IMR-90 (cell line): ENCODE data around the gene CYP27C1. TPM values are rescaled to one million over a fixed set of nuclear protein-coding genes. Genes with fewer than 3 reads are reported as not detected.

Source experiments
- ATAC-seq: fragments of 200-7000 bp; cut with Tn5 transposase; 2 replicates; pipeline ENCODE4 v1.9.1; 2020; ENCODE audit warnings: low read depth, mild to moderate bottlenecking, moderate library complexity
- BruUV-seq: library from RNA; stranded (reverse); fragments of 400-500 nt; replicated peaks from 2 replicates; lab custom pipeline; 2021; lab: Mats Ljungman, UMichigan
- CTCF ChIA-PET: fragments of 300-600 bp; formaldehyde crosslinking; extraction: SDS; loops from one replicate; lab custom pipeline; 2021; ENCODE audit warnings: antibody characterized with exemption; lab: Yijun Ruan, JAX
- POLR2A ChIA-PET: fragments of 300-600 bp; sonication (Branson Sonifier 250); formaldehyde crosslinking; loops from one replicate; lab custom pipeline; 2022; ENCODE audit warnings: antibody characterized with exemption; ENCODE audit not compliant: unreplicated experiment; lab: Charles Lee
- DNase-seq: peaks from one replicate; pipeline ENCODE4 v3.0.0; 2013
- H2AFZ ChIP-seq: replicated peaks from 2 replicates; pipeline ENCODE3; 2013; ENCODE audit warnings: low read length, mild to moderate bottlenecking; ENCODE audit not compliant: poor library complexity
- H2AK5ac ChIP-seq: 2 replicates; pipeline ENCODE4 v1.6.1; 2013; ENCODE audit warnings: low read depth, low read length, inconsistent platforms
- H2AK9ac ChIP-seq: replicated peaks from 2 replicates; pipeline ENCODE3; 2013; ENCODE audit warnings: mild to moderate bottlenecking, low read depth, low read length, moderate library complexity; ENCODE audit not compliant: poor library complexity
- H2BK120ac ChIP-seq: 2 replicates; pipeline ENCODE4 v1.6.1; 2013; ENCODE audit warnings: low read depth, low read length, inconsistent platforms
- H2BK15ac ChIP-seq: 3 replicates; pipeline ENCODE4 v1.6.1; 2013; ENCODE audit warnings: low read depth, low read length, inconsistent platforms
- H2BK20ac ChIP-seq: 2 replicates; pipeline ENCODE4 v1.6.1; 2013; ENCODE audit warnings: low read depth, mild to moderate bottlenecking, inconsistent platforms, low read length, moderate library complexity
- H2BK5ac ChIP-seq: 2 replicates; pipeline ENCODE4 v1.6.1; 2013; ENCODE audit warnings: mild to moderate bottlenecking, low read depth, low read length, inconsistent platforms; ENCODE audit not compliant: poor library complexity, severe bottlenecking
- H3K14ac ChIP-seq: replicated peaks from 2 replicates; pipeline ENCODE4 v1.6.1; 2013; ENCODE audit warnings: low read depth, low read length, inconsistent platforms
- H3K18ac ChIP-seq: 2 replicates; pipeline ENCODE4 v1.6.1; 2013; ENCODE audit warnings: low read depth, low read length, control low read depth
- H3K23ac ChIP-seq: 2 replicates; pipeline ENCODE4 v1.6.1; 2013; ENCODE audit warnings: low read depth, low read length, inconsistent platforms
- H3K27ac ChIP-seq: 2 replicates; pipeline ENCODE4 v1.5.1; 2013; ENCODE audit warnings: mild to moderate bottlenecking, control low read depth, low read length; ENCODE audit not compliant: insufficient read depth
- H3K27me3 ChIP-seq: 2 replicates; pipeline ENCODE4 v1.6.1; 2013; ENCODE audit warnings: low read length; ENCODE audit not compliant: control insufficient read depth, insufficient read depth
- H3K36me3 ChIP-seq: 2 replicates; pipeline ENCODE4 v1.6.1; 2013; ENCODE audit warnings: low read length, mixed read lengths; ENCODE audit not compliant: control insufficient read depth, insufficient read depth
- H3K4ac ChIP-seq: 2 replicates; pipeline ENCODE4 v1.6.1; 2013; ENCODE audit warnings: low read depth, low read length, inconsistent platforms
- H3K4me1 ChIP-seq: 2 replicates; pipeline ENCODE4 v1.6.1; 2013; ENCODE audit warnings: low read length, mixed read lengths; ENCODE audit not compliant: control insufficient read depth, insufficient read depth
- H3K4me2 ChIP-seq: 2 replicates; pipeline ENCODE4 v1.6.1; 2013; ENCODE audit warnings: low read depth, mild to moderate bottlenecking, control low read depth, low read length, moderate library complexity
- H3K4me3 ChIP-seq: 2 replicates; pipeline ENCODE4 v1.5.1; 2013; ENCODE audit warnings: low read depth, mild to moderate bottlenecking, control low read depth, low read length, moderate library complexity; ENCODE audit not compliant: insufficient read depth
- H3K56ac ChIP-seq: 2 replicates; pipeline ENCODE4 v1.6.1; 2013; ENCODE audit warnings: low read length, inconsistent platforms; ENCODE audit not compliant: insufficient read depth; ENCODE audit errors: extremely low read depth
- H3K79me1 ChIP-seq, 2 experiments: 2 replicates each; pipeline ENCODE4 v1.6.1; 2013; ENCODE audit warnings: low read length in 2 of 2, inconsistent platforms in 1 of 2, low read depth in 1 of 2
- H3K9ac ChIP-seq: 2 replicates; pipeline ENCODE4 v1.6.1; 2013; ENCODE audit warnings: low read depth, low read length, control low read depth
- H3K9me1 ChIP-seq: 2 replicates; pipeline ENCODE4 v1.6.1; 2013; ENCODE audit warnings: low read length, inconsistent platforms; ENCODE audit not compliant: insufficient read depth
- H3K9me3 ChIP-seq: 2 replicates; pipeline ENCODE4 v1.6.1; 2013; ENCODE audit warnings: low read length; ENCODE audit not compliant: control insufficient read depth, insufficient read depth
- H4K20me1 ChIP-seq: 2 replicates; pipeline ENCODE4 v1.6.1; 2013; ENCODE audit warnings: low read length, inconsistent platforms; ENCODE audit not compliant: insufficient read depth
- H4K5ac ChIP-seq: 2 replicates; pipeline ENCODE4 v1.6.1; 2013; ENCODE audit warnings: mild to moderate bottlenecking, low read depth, low read length, control low read depth
- H4K8ac ChIP-seq, 2 experiments: 2 replicates each; pipeline ENCODE4 v1.6.1; 2013; ENCODE audit warnings: low read depth in 2 of 2, low read length in 2 of 2, control low read depth in 1 of 2, inconsistent platforms in 1 of 2
- H4K91ac ChIP-seq: 2 replicates; pipeline ENCODE4 v1.6.1; 2013; ENCODE audit warnings: low read depth, low read length, inconsistent platforms; ENCODE audit not compliant: insufficient read depth
- MAZ ChIP-seq: IDR thresholded peaks from 2 replicates; pipeline ENCODE4 v1.6.1; 2012; ENCODE audit warnings: low read depth, mild to moderate bottlenecking, low read length, improper control_type of control experiment, moderate library complexity, borderline replicate concordance
- RAD21 ChIP-seq: IDR thresholded peaks from 2 replicates; pipeline ENCODE4 v1.6.1; 2012; ENCODE audit warnings: low read length, improper control_type of control experiment
- SMC3 ChIP-seq: fragments of 150-350 bp; IDR thresholded peaks from 2 replicates; pipeline ENCODE4 v1.6.1; 2016; ENCODE audit warnings: low read depth, mild to moderate bottlenecking, antibody characterized with exemption, low read length, moderate library complexity
- WGBS, 2 experiments: methylation state at CpG; one replicate each; pipeline versions ENCODE4 v1.1.5 to v1.1.7; 2013; ENCODE audit warnings: missing lambda C conversion rate in 2 of 2; ENCODE audit not compliant: insufficient read length in 1 of 2; ENCODE audit errors: extremely low coverage in 2 of 2; 5-methylcytosine and 5-hydroxymethylcytosine counted together
- dilution Hi-C: fragments of 300-500 bp; cut with HindIII; formaldehyde crosslinking; loops from one replicate; pipeline ENCODE4 v1.14.3; 2018; ENCODE audit warnings: low sequenced_read_pairs; ENCODE audit not compliant: unreplicated experiment
- in situ Hi-C: fragments of 300-500 bp; cut with MboI; formaldehyde crosslinking; loops from 3 replicates; pipeline ENCODE4 v1.14.3; 2019; ENCODE audit warnings: low sequenced_read_pairs, inconsistent platforms, mixed read lengths
- intact Hi-C: fragments of 100-400 bp; cut with micrococcal nuclease; formaldehyde crosslinking; loops from 2 replicates; pipeline ENCODE4 v1.10.0; 2022
- polyA plus RNA-seq, 3 experiments: library from polyadenylated mRNA; depleted of rRNA; stranded (reverse); fragments of >200 nt; gene quantifications; 2 replicates each; pipeline ENCODE4 v1.2.3, GENCODE V29; 2012; ENCODE audit warnings: low replicate concordance in 1 of 3
- total RNA-seq: library from RNA; depleted of rRNA; stranded (reverse); fragments of >200 nt; gene quantifications from 2 replicates; pipeline ENCODE4 v1.2.3, GENCODE V29; 2012
- TF ChIP-seq, protein P1 (sequence below): conservative IDR thresholded peaks from 2 replicates; pipeline ENCODE4 v1.5.1; 2012; ENCODE audit warnings: mild to moderate bottlenecking, low read depth, low read length, improper control_type of control experiment

CYP27C1 gene
- total and polyA plus RNA-seq, 2 of the 4 experiments (the other 2 are of a cell fraction), result not detected

DNA sequence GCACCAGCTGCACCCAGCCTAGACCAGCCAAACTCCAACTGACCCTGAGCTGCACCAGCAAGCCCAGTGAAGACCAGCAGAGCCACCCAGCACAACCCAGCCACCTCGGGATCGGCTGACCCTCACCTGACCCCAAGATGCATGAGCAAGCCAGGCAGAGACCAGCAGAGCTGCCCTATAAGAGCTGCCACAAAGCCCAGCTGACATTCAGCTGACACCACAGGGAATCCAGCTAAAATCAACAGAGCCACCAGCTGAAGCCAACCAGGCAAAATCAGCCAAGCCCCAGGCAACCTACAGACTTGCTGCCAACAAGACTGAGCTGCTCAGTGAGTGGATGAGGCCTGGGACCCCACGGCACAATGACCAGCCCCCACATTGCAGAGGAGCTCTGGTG lies 54.6 kb downstream of the CYP27C1 start:
- no CpG with 5 or more reads among the region's 3 CpGs for WGBS, 2 experiments
- BruUV-seq, result no TSS peak

More for the DNA sequence above, 54.6 kb downstream of the CYP27C1 start:
- H2AK5ac ChIP-seq, result no peak overlapping the region
- no peaks in the 10 kb centered on the region for H3K36me3 ChIP-seq
- POLR2A ChIA-PET, result no interaction called here
- no peak overlapping the region for H2BK15ac ChIP-seq
- dilution Hi-C loops (no loop called here), in situ Hi-C loops (no loop called here), intact Hi-C loops (no loop called here)
- DNase-seq, result no peak
- no peak overlapping the region for H3K18ac ChIP-seq
- no peak overlapping the region for H4K8ac ChIP-seq
- H4K5ac ChIP-seq, result no peak overlapping the region
- H3K9me3 ChIP-seq, result no peaks in the 10 kb centered on the region
- H3K56ac ChIP-seq, result no peak overlapping the region
- TF ChIP-seq MAZ (no peak), SMC3 (no peak), RAD21 (no peak)
- TF ChIP-seq, protein P1, sequence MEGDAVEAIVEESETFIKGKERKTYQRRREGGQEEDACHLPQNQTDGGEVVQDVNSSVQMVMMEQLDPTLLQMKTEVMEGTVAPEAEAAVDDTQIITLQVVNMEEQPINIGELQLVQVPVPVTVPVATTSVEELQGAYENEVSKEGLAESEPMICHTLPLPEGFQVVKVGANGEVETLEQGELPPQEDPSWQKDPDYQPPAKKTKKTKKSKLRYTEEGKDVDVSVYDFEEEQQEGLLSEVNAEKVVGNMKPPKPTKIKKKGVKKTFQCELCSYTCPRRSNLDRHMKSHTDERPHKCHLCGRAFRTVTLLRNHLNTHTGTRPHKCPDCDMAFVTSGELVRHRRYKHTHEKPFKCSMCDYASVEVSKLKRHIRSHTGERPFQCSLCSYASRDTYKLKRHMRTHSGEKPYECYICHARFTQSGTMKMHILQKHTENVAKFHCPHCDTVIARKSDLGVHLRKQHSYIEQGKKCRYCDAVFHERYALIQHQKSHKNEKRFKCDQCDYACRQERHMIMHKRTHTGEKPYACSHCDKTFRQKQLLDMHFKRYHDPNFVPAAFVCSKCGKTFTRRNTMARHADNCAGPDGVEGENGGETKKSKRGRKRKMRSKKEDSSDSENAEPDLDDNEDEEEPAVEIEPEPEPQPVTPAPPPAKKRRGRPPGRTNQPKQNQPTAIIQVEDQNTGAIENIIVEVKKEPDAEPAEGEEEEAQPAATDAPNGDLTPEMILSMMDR, result no peak
- peaks cover 11% of the 10 kb centered on the region for H3K27me3 ChIP-seq
- H3K79me1 ChIP-seq, result no peaks in the 10 kb centered on the region
- H3K4ac ChIP-seq, result no peak overlapping the region
- H3K9ac ChIP-seq, result no peak overlapping the region
- H2AFZ ChIP-seq, result no peak overlapping the region
- no peak overlapping the region for H3K23ac ChIP-seq
- H3K4me1 ChIP-seq, result no peaks in the 10 kb centered on the region; the same call in 1 of the 2 replicates
- no peak overlapping the region for H2BK20ac ChIP-seq
- no peak overlapping the region for H3K4me3 ChIP-seq
- 0 out of 2 replicates have a peak, but pooled peaks cover 2% of the 10 kb centered on the region for H3K9me1 ChIP-seq
- CTCF ChIA-PET, result no interaction called here
- ATAC-seq, result no peak
- H3K14ac ChIP-seq, result no peak overlapping the region
- no peak overlapping the region for H2BK120ac ChIP-seq
- H4K91ac ChIP-seq, result no peak overlapping the region
- no peak overlapping the region for H2AK9ac ChIP-seq
- no peak overlapping the region for H3K27ac ChIP-seq
- H4K20me1 ChIP-seq, result no peaks in the 10 kb centered on the region
- H3K4me2 ChIP-seq, result no peak overlapping the region
- H2BK5ac ChIP-seq, result no peak overlapping the region
